Measurements from ENCODE around the gene ZNF740.
"Not testable (repeated sequence)": the region's sequence is repeated elsewhere in the genome, so short reads cannot be mapped to it uniquely, and the experiment has no call there.

Gene ZNF740

GRCh38 chr12:53195516-53196420 is 15.2 kb downstream of the ZNF740 start:
- Histone ChIP-seq H3K27me3 (ENCODE audit: control insufficient read depth, insufficient read depth, low read length) (peaks cover 82% of the 10 kb centered on the region), H3K36me3 (ENCODE audit: control insufficient read depth, insufficient read depth, low read length) (no peaks in the 10 kb centered on the region), H3K9me3 (ENCODE audit: control insufficient read depth, insufficient read depth, low read depth, low read length) (no peaks in the 10 kb centered on the region), H3K27ac (ENCODE audit: low read depth, low read length) (no peak overlapping the region), H3K4me1 (ENCODE audit: control insufficient read depth, insufficient read depth, low read length) (peaks cover 8% of the 10 kb centered on the region; the same call in 1 of the 2 replicates), H3K4me3 (ENCODE audit: low read depth, low read length) (no peak overlapping the region), H3K9ac (ENCODE audit: low read length) (no peak overlapping the region)

GRCh38 chr12:53196486-53196885 is 16.0 kb downstream of the ZNF740 start:
- Histone ChIP-seq H3K9ac (ENCODE audit: low read length) (no peak overlapping the region), H3K4me1 (ENCODE audit: control insufficient read depth, insufficient read depth, low read length) (peaks cover 8% of the 10 kb centered on the region; the same call in 1 of the 2 replicates), H3K27me3 (ENCODE audit: control insufficient read depth, insufficient read depth, low read length) (peaks cover 87% of the 10 kb centered on the region), H3K4me3 (ENCODE audit: low read depth, low read length) (no peak overlapping the region), H3K36me3 (ENCODE audit: control insufficient read depth, insufficient read depth, low read length) (no peaks in the 10 kb centered on the region), H3K9me3 (ENCODE audit: control insufficient read depth, insufficient read depth, low read depth, low read length) (no peaks in the 10 kb centered on the region), H3K27ac (ENCODE audit: low read depth, low read length) (no peak overlapping the region)

- Histone ChIP-seq H3K9me3 (ENCODE audit: control insufficient read depth, insufficient read depth, low read depth, low read length) (no peaks in the 10 kb centered on the region), H3K27me3 (ENCODE audit: control insufficient read depth, insufficient read depth, low read length) (peaks cover 87% of the 10 kb centered on the region), H3K36me3 (ENCODE audit: control insufficient read depth, insufficient read depth, low read length) (no peaks in the 10 kb centered on the region), H3K4me1 (ENCODE audit: control insufficient read depth, insufficient read depth, low read length) (peaks cover 8% of the 10 kb centered on the region; the same call in 1 of the 2 replicates), H3K27ac (ENCODE audit: low read depth, low read length) (no peak overlapping the region), H3K4me3 (ENCODE audit: low read depth, low read length) (peak overlapping the region; percentile 48), H3K9ac (ENCODE audit: low read length) (no peak overlapping the region)
These were observed 16.6 kb downstream of the ZNF740 start for GRCh38 chr12:53197011-53197640.

- no peaks in the 10 kb centered on the region for H3K9me3 ChIP-seq (ENCODE audit: control insufficient read depth, insufficient read depth, low read depth, low read length)
- H3K9ac ChIP-seq (ENCODE audit: low read length): no peak overlapping the region
- peaks cover 75% of the 10 kb centered on the region for H3K27me3 ChIP-seq (ENCODE audit: control insufficient read depth, insufficient read depth, low read length)
- no peak overlapping the region for H3K27ac ChIP-seq (ENCODE audit: low read depth, low read length)
- peaks cover 8% of the 10 kb centered on the region; the same call in 1 of the 2 replicates for H3K4me1 ChIP-seq (ENCODE audit: control insufficient read depth, insufficient read depth, low read length)
- no peak overlapping the region for H3K4me3 ChIP-seq (ENCODE audit: low read depth, low read length)
- H3K36me3 ChIP-seq (ENCODE audit: control insufficient read depth, insufficient read depth, low read length): no peaks in the 10 kb centered on the region
These were observed 18.1 kb downstream of the ZNF740 start for GRCh38 chr12:53198486-53199110.

- no peaks in the 10 kb centered on the region for H3K36me3 ChIP-seq (ENCODE audit: control insufficient read depth, insufficient read depth, low read length)
- H3K9ac ChIP-seq (ENCODE audit: low read length): no peak overlapping the region
- peaks cover 8% of the 10 kb centered on the region; the same call in 1 of the 2 replicates for H3K4me1 ChIP-seq (ENCODE audit: control insufficient read depth, insufficient read depth, low read length)
- H3K27ac ChIP-seq (ENCODE audit: low read depth, low read length): no peak overlapping the region
- no peaks in the 10 kb centered on the region for H3K9me3 ChIP-seq (ENCODE audit: control insufficient read depth, insufficient read depth, low read depth, low read length)
- H3K4me3 ChIP-seq (ENCODE audit: low read depth, low read length): no peak overlapping the region
- peaks cover 64% of the 10 kb centered on the region for H3K27me3 ChIP-seq (ENCODE audit: control insufficient read depth, insufficient read depth, low read length)
These were observed 19.2 kb downstream of the ZNF740 start for GRCh38 chr12:53199700-53200099.

GRCh38 chr12:53200107-53200457 is 19.6 kb downstream of the ZNF740 start:
- Histone ChIP-seq H3K27ac (ENCODE audit: low read depth, low read length) (no peak overlapping the region), H3K36me3 (ENCODE audit: control insufficient read depth, insufficient read depth, low read length) (no peaks in the 10 kb centered on the region), H3K27me3 (ENCODE audit: control insufficient read depth, insufficient read depth, low read length) (peaks cover 60% of the 10 kb centered on the region), H3K4me3 (ENCODE audit: low read depth, low read length) (no peak overlapping the region), H3K9me3 (ENCODE audit: control insufficient read depth, insufficient read depth, low read depth, low read length) (no peaks in the 10 kb centered on the region), H3K4me1 (ENCODE audit: control insufficient read depth, insufficient read depth, low read length) (peaks cover 8% of the 10 kb centered on the region; the same call in 1 of the 2 replicates), H3K9ac (ENCODE audit: low read length) (no peak overlapping the region)

GRCh38 chr12:53200458-53201176 is 20.1 kb downstream of the ZNF740 start:
- Histone ChIP-seq H3K27ac (ENCODE audit: low read depth, low read length) (no peak overlapping the region), H3K27me3 (ENCODE audit: control insufficient read depth, insufficient read depth, low read length) (peaks cover 54% of the 10 kb centered on the region), H3K36me3 (ENCODE audit: control insufficient read depth, insufficient read depth, low read length) (no peaks in the 10 kb centered on the region), H3K9ac (ENCODE audit: low read length) (no peak overlapping the region), H3K4me1 (ENCODE audit: control insufficient read depth, insufficient read depth, low read length) (peaks cover 8% of the 10 kb centered on the region; the same call in 1 of the 2 replicates), H3K4me3 (ENCODE audit: low read depth, low read length) (no peak overlapping the region), H3K9me3 (ENCODE audit: control insufficient read depth, insufficient read depth, low read depth, low read length) (no peaks in the 10 kb centered on the region)

- H3K9ac ChIP-seq (ENCODE audit: low read length): no peak overlapping the region
- no peak overlapping the region for H3K27ac ChIP-seq (ENCODE audit: low read depth, low read length)
- H3K4me3 ChIP-seq (ENCODE audit: low read depth, low read length): no peak overlapping the region
- H3K4me1 ChIP-seq (ENCODE audit: control insufficient read depth, insufficient read depth, low read length): peaks cover 8% of the 10 kb centered on the region; the same call in 1 of the 2 replicates
- peaks cover 49% of the 10 kb centered on the region for H3K27me3 ChIP-seq (ENCODE audit: control insufficient read depth, insufficient read depth, low read length)
- H3K9me3 ChIP-seq (ENCODE audit: control insufficient read depth, insufficient read depth, low read depth, low read length): no peaks in the 10 kb centered on the region
- no peaks in the 10 kb centered on the region for H3K36me3 ChIP-seq (ENCODE audit: control insufficient read depth, insufficient read depth, low read length)
These were observed 20.6 kb downstream of the ZNF740 start for GRCh38 chr12:53201177-53201541.

GRCh38 chr12:53201639-53202038 is 21.1 kb downstream of the ZNF740 start:
- Histone ChIP-seq H3K9me3 (ENCODE audit: control insufficient read depth, insufficient read depth, low read depth, low read length) (no peaks in the 10 kb centered on the region), H3K27ac (ENCODE audit: low read depth, low read length) (no peak overlapping the region), H3K4me3 (ENCODE audit: low read depth, low read length) (no peak overlapping the region), H3K27me3 (ENCODE audit: control insufficient read depth, insufficient read depth, low read length) (peaks cover 44% of the 10 kb centered on the region), H3K4me1 (ENCODE audit: control insufficient read depth, insufficient read depth, low read length) (peaks cover 8% of the 10 kb centered on the region; the same call in 1 of the 2 replicates), H3K36me3 (ENCODE audit: control insufficient read depth, insufficient read depth, low read length) (no peaks in the 10 kb centered on the region), H3K9ac (ENCODE audit: low read length) (no peak overlapping the region)

- H3K9me3 ChIP-seq (ENCODE audit: control insufficient read depth, insufficient read depth, low read depth, low read length); H3K9ac ChIP-seq (ENCODE audit: low read length); H3K27ac ChIP-seq (ENCODE audit: low read depth, low read length); H3K4me1 ChIP-seq (ENCODE audit: control insufficient read depth, insufficient read depth, low read length); H3K36me3 ChIP-seq (ENCODE audit: control insufficient read depth, insufficient read depth, low read length); H3K4me3 ChIP-seq (ENCODE audit: low read depth, low read length): not testable (repeated sequence)
- H3K27me3 ChIP-seq (ENCODE audit: control insufficient read depth, insufficient read depth, low read length): peaks cover 37% of the 10 kb centered on the region
These were observed 21.8 kb downstream of the ZNF740 start for GRCh38 chr12:53202316-53202715.
